Type B pancreatic cell (in vitro differentiated cells): ENCODE data around the gene NCKAP1. TPM values are rescaled to one million over a fixed set of nuclear protein-coding genes. Genes with fewer than 3 reads are reported as not detected.
"Not testable (repeated sequence)": the region's sequence is repeated elsewhere in the genome, so short reads cannot be mapped to it uniquely, and the experiment has no call there.

ENCODE experiments used
- DNase-seq: peaks from one replicate; pipeline ENCODE4 v3.0.0; 2021; ENCODE audit warnings: mixed read lengths; ENCODE audit not compliant: unreplicated experiment; ENCODE audit errors: extremely low spot score
- H3K27ac Mint-ChIP-seq: 2 replicates; pipeline ENCODE4 v1.8.0; 2021; ENCODE audit warnings: mild to moderate bottlenecking, mixed read lengths
- H3K27me3 Mint-ChIP-seq: 2 replicates; pipeline ENCODE4 v1.8.0; 2021; ENCODE audit warnings: mixed read lengths
- H3K36me3 Mint-ChIP-seq: 2 replicates; pipeline ENCODE4 v1.8.0; 2021; ENCODE audit warnings: mixed read lengths
- H3K4me1 Mint-ChIP-seq: one replicate; pipeline ENCODE4 v1.8.0; 2021; ENCODE audit warnings: mixed read lengths; ENCODE audit not compliant: unreplicated experiment
- H3K4me3 Mint-ChIP-seq: 2 replicates; pipeline ENCODE4 v1.8.0; 2021; ENCODE audit warnings: mild to moderate bottlenecking, mixed read lengths
- H3K9me3 Mint-ChIP-seq: 2 replicates; pipeline ENCODE4 v1.8.0; 2021; ENCODE audit warnings: mixed read lengths
- CTCF ChIP-seq: fragments of 200-600 bp; sonication (generic); conservative IDR thresholded peaks from 2 replicates; pipeline ENCODE4 v1.5.0; 2021; ENCODE audit warnings: antibody characterized with exemption, mild to moderate bottlenecking
- total RNA-seq: library from RNA; stranded (reverse); gene quantifications from 2 replicates; pipeline ENCODE4 v1.2.1, GENCODE V29; 2021; ENCODE audit warnings: low replicate concordance

Gene NCKAP1
- total RNA-seq, 1 donor from 2014 or later, result 104 TPM

GRCh38 chr2:182972548-182972942, 65.7 kb downstream of the NCKAP1 start:
- no peaks in the 10 kb centered on the region for H3K9me3 Mint-ChIP-seq
- H3K27me3 Mint-ChIP-seq, result no peaks in the 10 kb centered on the region
- TF ChIP-seq CTCF, result no peak
- H3K36me3 Mint-ChIP-seq, result peaks cover 58% of the 10 kb centered on the region
- no peak overlapping the region for H3K4me3 Mint-ChIP-seq
- no peaks in the 10 kb centered on the region for H3K4me1 Mint-ChIP-seq
- H3K27ac Mint-ChIP-seq, result no peak overlapping the region
- no peak for DNase-seq

- H3K36me3 Mint-ChIP-seq, result peaks cover 62% of the 10 kb centered on the region
- no peak for DNase-seq
- no peak overlapping the region for H3K27ac Mint-ChIP-seq
- no peak for TF ChIP-seq CTCF
- no peak overlapping the region for H3K4me3 Mint-ChIP-seq
- no peaks in the 10 kb centered on the region for H3K27me3 Mint-ChIP-seq
- H3K9me3 Mint-ChIP-seq, result no peaks in the 10 kb centered on the region
- H3K4me1 Mint-ChIP-seq, result no peaks in the 10 kb centered on the region
Observed at GRCh38 chr2:182971820-182972547, 66.3 kb downstream of the NCKAP1 start.

GRCh38 chr2:182970486-182970885, 67.8 kb downstream of the NCKAP1 start:
- H3K4me3 Mint-ChIP-seq, result no peak overlapping the region
- H3K27me3 Mint-ChIP-seq, result no peaks in the 10 kb centered on the region
- no peaks in the 10 kb centered on the region for H3K4me1 Mint-ChIP-seq
- no peak for DNase-seq
- no peak for TF ChIP-seq CTCF
- H3K9me3 Mint-ChIP-seq, result no peaks in the 10 kb centered on the region
- H3K36me3 Mint-ChIP-seq, result peaks cover 71% of the 10 kb centered on the region
- H3K27ac Mint-ChIP-seq, result no peak overlapping the region

GRCh38 chr2:182968493-182968892, 69.8 kb downstream of the NCKAP1 start:
- no peak for TF ChIP-seq CTCF
- Mint-ChIP-seq H3K36me3 (peaks cover 67% of the 10 kb centered on the region), H3K9me3 (no peaks in the 10 kb centered on the region), H3K4me1 (no peaks in the 10 kb centered on the region), H3K27me3 (no peaks in the 10 kb centered on the region), H3K4me3 (no peak overlapping the region), H3K27ac (no peak overlapping the region)
- no peak for DNase-seq

GRCh38 chr2:182966356-182966755, 71.9 kb downstream of the NCKAP1 start:
- not testable (repeated sequence) for H3K4me3 Mint-ChIP-seq, H3K9me3 Mint-ChIP-seq, H3K4me1 Mint-ChIP-seq, DNase-seq, H3K27ac Mint-ChIP-seq, H3K27me3 Mint-ChIP-seq
- peaks cover 61% of the 10 kb centered on the region for H3K36me3 Mint-ChIP-seq

- no peak overlapping the region for H3K27ac Mint-ChIP-seq
- H3K4me1 Mint-ChIP-seq, result no peaks in the 10 kb centered on the region
- DNase-seq, result no peak
- H3K9me3 Mint-ChIP-seq, result peaks cover 4% of the 10 kb centered on the region
- no peak overlapping the region for H3K4me3 Mint-ChIP-seq
- peaks cover 46% of the 10 kb centered on the region for H3K36me3 Mint-ChIP-seq
- TF ChIP-seq CTCF, result no peak
- H3K27me3 Mint-ChIP-seq, result no peaks in the 10 kb centered on the region
Observed at GRCh38 chr2:182962641-182963040, 75.6 kb downstream of the NCKAP1 start.

GRCh38 chr2:182960869-182961268, 77.4 kb downstream of the NCKAP1 start:
- H3K4me3 Mint-ChIP-seq, DNase-seq, H3K4me1 Mint-ChIP-seq, H3K27me3 Mint-ChIP-seq, H3K9me3 Mint-ChIP-seq, H3K27ac Mint-ChIP-seq: not testable (repeated sequence)
- peaks cover 39% of the 10 kb centered on the region for H3K36me3 Mint-ChIP-seq
